ENCODE results near the gene ATM. TPM values are rescaled to one million over a fixed set of nuclear protein-coding genes. Genes with fewer than 3 reads are reported as not detected.

The ATM gene
- total RNA-seq, 1 experiment from 2014 or later, result 39.5 TPM

- H3K4me3 Mint-ChIP-seq (ENCODE audit: low read depth, unreplicated experiment), result no peak overlapping the region
- no peak overlapping the region for H3K27ac Mint-ChIP-seq (ENCODE audit: unreplicated experiment)
- no peaks in the 10 kb centered on the region for H3K9me3 Mint-ChIP-seq (ENCODE audit: low read depth, unreplicated experiment)
- TF ChIP-seq CTCF (IDR thresholded peaks at IDR 0.05; ENCODE audit: unreplicated experiment), result no peak
- peaks cover 2% of the 10 kb centered on the region for H3K36me3 Mint-ChIP-seq (ENCODE audit: insufficient read depth, unreplicated experiment)
- H3K27me3 Mint-ChIP-seq (ENCODE audit: unreplicated experiment), result no peaks in the 10 kb centered on the region
- H3K4me1 Mint-ChIP-seq (ENCODE audit: low read depth, unreplicated experiment), result no peaks in the 10 kb centered on the region
- no TSS peak for BruUV-seq (replicated peaks)
- intact Hi-C loops (cut with micrococcal nuclease; ENCODE audit: unreplicated experiment), result no loop called here
- CTCF ChIA-PET, result no interaction called here
- no peak for DNase-seq
Measured at GRCh38 chr11:108242422-108242821, 19.6 kb downstream of the ATM start.

GRCh38 chr11:108246308-108246707, 23.4 kb downstream of the ATM start:
- no peak for DNase-seq
- H3K9me3 Mint-ChIP-seq (ENCODE audit: low read depth, unreplicated experiment), result no peaks in the 10 kb centered on the region
- H3K27ac Mint-ChIP-seq (ENCODE audit: unreplicated experiment), result no peak overlapping the region
- TF ChIP-seq CTCF (IDR thresholded peaks at IDR 0.05; ENCODE audit: unreplicated experiment), result no peak
- no TSS peak for BruUV-seq (replicated peaks)
- H3K36me3 Mint-ChIP-seq (ENCODE audit: insufficient read depth, unreplicated experiment), result peaks cover 4% of the 10 kb centered on the region
- CTCF ChIA-PET, result no interaction called here
- H3K27me3 Mint-ChIP-seq (ENCODE audit: unreplicated experiment), result no peaks in the 10 kb centered on the region
- intact Hi-C loops (cut with micrococcal nuclease; ENCODE audit: unreplicated experiment), result no loop called here
- no peak overlapping the region for H3K4me3 Mint-ChIP-seq (ENCODE audit: low read depth, unreplicated experiment)
- no peaks in the 10 kb centered on the region for H3K4me1 Mint-ChIP-seq (ENCODE audit: low read depth, unreplicated experiment)

GRCh38 chr11:108246885-108247284, 24.0 kb downstream of the ATM start:
- intact Hi-C loops (cut with micrococcal nuclease; ENCODE audit: unreplicated experiment), result no loop called here
- Mint-ChIP-seq H3K4me1 (ENCODE audit: low read depth, unreplicated experiment) (no peaks in the 10 kb centered on the region), H3K4me3 (ENCODE audit: low read depth, unreplicated experiment) (no peak overlapping the region), H3K27me3 (ENCODE audit: unreplicated experiment) (no peaks in the 10 kb centered on the region), H3K36me3 (ENCODE audit: insufficient read depth, unreplicated experiment) (peaks cover 4% of the 10 kb centered on the region), H3K27ac (ENCODE audit: unreplicated experiment) (no peak overlapping the region), H3K9me3 (ENCODE audit: low read depth, unreplicated experiment) (no peaks in the 10 kb centered on the region)
- no peak for TF ChIP-seq CTCF (IDR thresholded peaks at IDR 0.05; ENCODE audit: unreplicated experiment)
- CTCF ChIA-PET, result no interaction called here
- BruUV-seq (replicated peaks), result no TSS peak
- no peak for DNase-seq

GRCh38 chr11:108253176-108253575, 30.3 kb downstream of the ATM start:
- peaks cover 9% of the 10 kb centered on the region for H3K36me3 Mint-ChIP-seq (ENCODE audit: insufficient read depth, unreplicated experiment)
- H3K9me3 Mint-ChIP-seq (ENCODE audit: low read depth, unreplicated experiment), result no peaks in the 10 kb centered on the region
- H3K27ac Mint-ChIP-seq (ENCODE audit: unreplicated experiment), result no peak overlapping the region
- no TSS peak for BruUV-seq (replicated peaks)
- H3K4me3 Mint-ChIP-seq (ENCODE audit: low read depth, unreplicated experiment), result no peak overlapping the region
- intact Hi-C loops (cut with micrococcal nuclease; ENCODE audit: unreplicated experiment), result no loop called here
- no peak for TF ChIP-seq CTCF (IDR thresholded peaks at IDR 0.05; ENCODE audit: unreplicated experiment)
- no peaks in the 10 kb centered on the region for H3K27me3 Mint-ChIP-seq (ENCODE audit: unreplicated experiment)
- no peak for DNase-seq
- no peaks in the 10 kb centered on the region for H3K4me1 Mint-ChIP-seq (ENCODE audit: low read depth, unreplicated experiment)
- CTCF ChIA-PET, result interaction anchor here (0.6 kb wide), 1 partner anchor 299 kb away, joined by 3 read pairs; no protein-coding TSS in a partner anchor
